Brain microvascular endothelial cell (primary cell): ENCODE measurements around the gene CREB5.

Experiments
- DNase-seq: peaks from one replicate; pipeline ENCODE4 v3.0.0-alpha.2; 2020
- H3K27ac ChIP-seq: fragments of 250-450 bp; sonication (Bioruptor Pico); 2 replicates; pipeline ENCODE4 v1.5.1; 2020; ENCODE audit warnings: mild to moderate bottlenecking, moderate library complexity
- H3K27me3 ChIP-seq: fragments of 250-450 bp; sonication (Bioruptor Pico); replicated peaks from 2 replicates; pipeline ENCODE4 v1.5.1; 2020; ENCODE audit warnings: mild to moderate bottlenecking
- H3K36me3 ChIP-seq: fragments of 250-450 bp; sonication (Bioruptor Pico); replicated peaks from 2 replicates; pipeline ENCODE4 v1.5.1; 2020; ENCODE audit warnings: mild to moderate bottlenecking
- H3K4me3 ChIP-seq: 2 replicates; pipeline ENCODE4 v1.5.1; 2011; ENCODE audit warnings: low read depth, mild to moderate bottlenecking, control low read depth, low read length, moderate library complexity
- CTCF ChIP-seq: IDR thresholded peaks from 2 replicates; pipeline ENCODE4 v1.5.1; 2011; ENCODE audit warnings: low read depth, mild to moderate bottlenecking, moderate library complexity, low read length, control low read depth, inconsistent platforms; ENCODE audit errors: missing control alignments
- in situ Hi-C: cut with HindIII; loops from 2 replicates; pipeline ENCODE4 v1.10.0; 2017; ENCODE audit warnings: low sequenced_read_pairs, low pct_ligation_motif_present

The CREB5 gene

GRCh38 chr7:28717445-28718054, 305.2 kb downstream of the CREB5 start:
- no peak for DNase-seq
- no peak overlapping the region for H3K4me3 ChIP-seq
- H3K27ac ChIP-seq = no peak overlapping the region
- H3K36me3 ChIP-seq = no peaks in the 10 kb centered on the region
- TF ChIP-seq CTCF = no peak
- no peaks in the 10 kb centered on the region for H3K27me3 ChIP-seq
- in situ Hi-C loops = no loop called here

- H3K36me3 ChIP-seq = no peaks in the 10 kb centered on the region
- no peak overlapping the region for H3K27ac ChIP-seq
- DNase-seq = no peak
- in situ Hi-C loops = no loop called here
- no peak overlapping the region for H3K4me3 ChIP-seq
- no peak for TF ChIP-seq CTCF
- H3K27me3 ChIP-seq = no peaks in the 10 kb centered on the region
Observed at GRCh38 chr7:28718055-28718481, 305.8 kb downstream of the CREB5 start.

GRCh38 chr7:28718545-28718944, 306.2 kb downstream of the CREB5 start:
- in situ Hi-C loops = no loop called here
- no peak for TF ChIP-seq CTCF
- no peak overlapping the region for H3K27ac ChIP-seq
- H3K36me3 ChIP-seq = no peaks in the 10 kb centered on the region
- H3K4me3 ChIP-seq = no peak overlapping the region
- DNase-seq = no peak
- no peaks in the 10 kb centered on the region for H3K27me3 ChIP-seq

- H3K27me3 ChIP-seq = no peaks in the 10 kb centered on the region
- in situ Hi-C loops = no loop called here
- DNase-seq = no peak
- H3K27ac ChIP-seq = no peak overlapping the region
- H3K36me3 ChIP-seq = no peaks in the 10 kb centered on the region
- no peak overlapping the region for H3K4me3 ChIP-seq
- no peak for TF ChIP-seq CTCF
Observed at GRCh38 chr7:28722684-28723083, 310.4 kb downstream of the CREB5 start.

GRCh38 chr7:28723336-28723735, 311.0 kb downstream of the CREB5 start:
- no peak overlapping the region for H3K4me3 ChIP-seq
- in situ Hi-C loops = no loop called here
- no peak overlapping the region for H3K27ac ChIP-seq
- H3K27me3 ChIP-seq = no peaks in the 10 kb centered on the region
- H3K36me3 ChIP-seq = no peaks in the 10 kb centered on the region
- no peak for DNase-seq
- TF ChIP-seq CTCF = no peak

GRCh38 chr7:28724563-28724962, 312.2 kb downstream of the CREB5 start:
- no peak for DNase-seq
- Histone ChIP-seq H3K27ac (no peak overlapping the region), H3K36me3 (no peaks in the 10 kb centered on the region), H3K27me3 (no peaks in the 10 kb centered on the region), H3K4me3 (no peak overlapping the region)
- in situ Hi-C loops = no loop called here
- TF ChIP-seq CTCF = no peak
